Activated T-helper 17 cell treated with anti-CD3 and anti-CD28 coated beads, Interleukin-2, amount 50 U/mL, for 72 hours (primary cell): ENCODE data around the gene CPHXL2. TPM values are rescaled to one million over a fixed set of nuclear protein-coding genes. Genes with fewer than 3 reads are reported as not detected.

Experiments used
- ATAC-seq: fragments of 150-1000 bp; cut with Tn5 transposase; replicated peaks from 2 replicates; pipeline ENCODE4 v1.10.0; 2021; ENCODE audit warnings: mild to moderate bottlenecking, moderate library complexity
- H3K27ac Mint-ChIP-seq: one replicate; pipeline ENCODE4 v1.8.0; 2022; ENCODE audit warnings: mixed read lengths
- H3K27me3 Mint-ChIP-seq: one replicate; pipeline ENCODE4 v1.8.0; 2022; ENCODE audit warnings: mixed read lengths
- H3K36me3 Mint-ChIP-seq: one replicate; pipeline ENCODE4 v1.8.0; 2022; ENCODE audit warnings: low read depth, mild to moderate bottlenecking, mixed read lengths
- H3K4me1 Mint-ChIP-seq: one replicate; pipeline ENCODE4 v1.8.0; 2022; ENCODE audit warnings: mixed read lengths
- H3K4me3 Mint-ChIP-seq: one replicate; pipeline ENCODE4 v1.8.0; 2022; ENCODE audit warnings: mild to moderate bottlenecking, mixed read lengths
- H3K9me3 Mint-ChIP-seq: one replicate; pipeline ENCODE4 v1.8.0; 2022; ENCODE audit warnings: mixed read lengths
- total RNA-seq, 2 donors: library from RNA; stranded (reverse); gene quantifications; one replicate each; pipeline ENCODE4 v1.2.3, GENCODE V29; 2022

The CPHXL2 gene
- total RNA-seq, 2 donors from 2014 or later, result not detected

DNA sequence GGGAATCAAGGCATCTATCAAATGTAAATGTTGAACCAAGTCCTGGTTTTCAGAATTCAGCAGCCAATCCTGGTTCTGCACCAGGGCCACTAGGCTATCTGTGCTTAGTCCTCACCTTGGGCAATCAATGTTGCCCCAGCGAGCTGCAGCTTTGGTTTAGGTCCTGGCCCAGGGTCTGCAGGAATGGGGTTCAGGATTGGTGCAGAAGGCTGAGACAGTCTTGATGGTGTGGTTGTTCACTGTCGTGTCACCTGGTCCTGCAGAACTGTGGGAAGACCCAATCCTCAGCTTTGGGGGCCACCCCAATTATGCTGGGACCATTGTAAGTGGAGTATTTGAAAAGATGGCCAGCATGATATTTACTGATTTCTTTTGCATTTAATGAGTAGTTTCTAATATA, 18.6 kb downstream of the CPHXL2 start:
- Mint-ChIP-seq H3K27ac (no peak overlapping the region), H3K4me3 (no peak overlapping the region), H3K4me1 (no peaks in the 10 kb centered on the region), H3K36me3 (peaks cover 62% of the 10 kb centered on the region), H3K27me3 (no peaks in the 10 kb centered on the region), H3K9me3 (no peaks in the 10 kb centered on the region)
- no peak for ATAC-seq

DNA sequence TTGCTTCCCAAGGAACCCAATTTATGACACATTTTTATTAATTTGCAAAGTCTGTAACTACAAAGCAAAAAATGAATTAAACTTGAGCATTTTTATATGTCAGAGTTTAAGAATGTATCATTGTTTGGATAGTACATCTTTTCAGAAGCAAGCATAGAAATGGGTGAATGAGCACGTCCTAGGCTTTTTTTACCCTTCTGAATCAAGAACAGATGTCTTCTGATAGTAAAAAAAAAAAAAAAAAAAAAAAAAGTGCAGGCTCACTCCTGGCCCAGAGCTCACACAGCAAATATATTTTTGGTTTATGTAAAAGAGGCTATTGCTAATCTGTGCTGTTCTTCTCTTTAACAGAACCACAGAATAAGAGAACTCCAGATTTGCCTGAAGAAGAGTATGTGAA, 22.9 kb downstream of the CPHXL2 start:
- Mint-ChIP-seq H3K27ac (peak overlapping the region; percentile 97), H3K36me3 (peaks cover 97% of the 10 kb centered on the region)

DNA sequence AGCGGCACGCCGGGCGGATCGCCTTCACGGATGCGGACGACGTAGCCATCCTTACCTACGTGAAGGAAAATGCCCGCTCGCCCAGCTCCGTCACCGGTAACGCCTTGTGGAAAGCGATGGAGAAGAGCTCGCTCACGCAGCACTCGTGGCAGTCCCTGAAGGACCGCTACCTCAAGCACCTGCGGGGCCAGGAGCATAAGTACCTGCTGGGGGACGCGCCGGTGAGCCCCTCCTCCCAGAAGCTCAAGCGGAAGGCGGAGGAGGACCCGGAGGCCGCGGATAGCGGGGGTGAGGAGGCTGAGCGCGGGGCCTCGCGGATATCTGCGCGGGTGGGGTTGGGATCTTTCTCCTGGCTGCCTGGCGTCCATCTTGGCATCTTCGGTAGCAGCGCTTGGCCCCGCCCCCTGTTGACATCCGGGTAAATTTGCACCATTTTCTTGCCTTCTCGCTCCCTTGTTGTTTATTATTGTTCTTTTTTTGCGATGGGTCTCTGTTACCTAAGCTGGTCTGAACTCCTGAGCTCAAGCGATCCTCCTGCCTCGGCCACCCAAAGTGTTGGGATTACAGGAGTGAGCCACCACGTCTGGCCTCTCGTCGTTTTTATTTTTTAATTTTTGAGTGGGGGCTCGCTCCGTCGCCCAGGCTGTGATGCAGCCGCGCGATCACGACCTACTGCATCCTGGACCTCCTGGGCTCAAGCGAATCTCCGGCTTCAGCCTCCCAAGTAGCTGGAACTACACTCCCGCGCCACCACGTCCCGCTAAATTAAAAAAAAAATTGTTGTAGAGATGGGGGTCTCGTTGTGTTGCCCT, 28.3 kb downstream of the CPHXL2 start:
- peak; percentile 41 for ATAC-seq
- Mint-ChIP-seq H3K4me1 (peaks cover 38% of the 10 kb centered on the region), H3K36me3 (peaks cover 92% of the 10 kb centered on the region), H3K9me3 (no peaks in the 10 kb centered on the region), H3K27ac (peak overlapping the region; percentile 97), H3K27me3 (no peaks in the 10 kb centered on the region), H3K4me3 (peak overlapping the region; percentile 99)

More for the DNA sequence above, 22.9 kb downstream of the CPHXL2 start:
- no peak for ATAC-seq
- Mint-ChIP-seq H3K4me1 (peaks cover 22% of the 10 kb centered on the region), H3K4me3 (peak overlapping the region; percentile 99), H3K27me3 (no peaks in the 10 kb centered on the region), H3K9me3 (no peaks in the 10 kb centered on the region)

DNA sequence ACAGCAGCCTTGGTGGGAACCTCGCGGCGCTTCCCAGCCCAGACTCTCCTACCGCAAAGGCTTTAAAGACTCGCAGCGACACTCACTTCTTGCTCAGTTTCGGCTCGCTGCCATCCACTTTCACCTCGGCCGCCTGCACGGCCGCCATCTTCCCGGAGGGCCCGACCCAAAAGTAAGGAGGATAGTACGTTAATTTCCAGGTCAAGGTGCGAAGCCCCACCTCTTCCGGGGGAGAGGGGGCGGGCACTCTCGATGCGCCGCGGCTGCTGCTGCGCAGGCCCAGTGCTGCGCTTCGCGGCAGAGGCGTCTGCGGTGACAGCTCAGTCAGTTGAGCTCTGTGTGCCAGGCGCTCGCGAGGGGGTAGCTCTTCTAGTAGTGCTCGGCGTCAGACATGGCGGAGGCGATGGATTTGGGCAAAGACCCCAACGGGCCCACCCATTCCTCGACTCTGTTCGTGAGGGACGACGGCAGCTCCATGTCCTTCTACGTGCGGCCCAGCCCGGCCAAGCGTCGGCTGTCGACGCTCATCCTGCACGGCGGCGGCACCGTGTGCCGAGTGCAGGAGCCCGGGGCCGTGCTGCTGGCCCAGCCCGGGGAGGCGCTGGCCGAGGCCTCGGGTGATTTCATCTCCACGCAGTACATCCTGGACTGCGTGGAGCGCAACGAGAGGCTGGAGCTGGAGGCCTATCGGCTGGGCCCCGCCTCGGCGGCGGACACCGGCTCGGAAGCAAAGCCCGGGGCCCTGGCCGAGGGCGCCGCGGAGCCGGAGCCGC, 29.1 kb downstream of the CPHXL2 start, which contains the start of the genes KARS1 and TERF2IP:
Gene KARS1 (minus strand): TSS at position 174 of the 773 bp plus-strand sequence. CDS start 26 bp downstream, at position 148.
Gene TERF2IP (plus strand): TSS at position 282 of the 773 bp plus-strand sequence. CDS start 110 bp downstream, at position 392.
- no peaks in the 10 kb centered on the region for H3K9me3 Mint-ChIP-seq
- peak within 1 kb of the TSS; percentile 99 for H3K27ac Mint-ChIP-seq
- peak within 1 kb of the TSS; percentile 99 for H3K4me3 Mint-ChIP-seq
- H3K36me3 Mint-ChIP-seq, result peaks cover 92% of the 10 kb centered on the region
- ATAC-seq, result peak; percentile 92
- peaks cover 34% of the 10 kb centered on the region for H3K4me1 Mint-ChIP-seq
- no peaks in the 10 kb centered on the region for H3K27me3 Mint-ChIP-seq

DNA sequence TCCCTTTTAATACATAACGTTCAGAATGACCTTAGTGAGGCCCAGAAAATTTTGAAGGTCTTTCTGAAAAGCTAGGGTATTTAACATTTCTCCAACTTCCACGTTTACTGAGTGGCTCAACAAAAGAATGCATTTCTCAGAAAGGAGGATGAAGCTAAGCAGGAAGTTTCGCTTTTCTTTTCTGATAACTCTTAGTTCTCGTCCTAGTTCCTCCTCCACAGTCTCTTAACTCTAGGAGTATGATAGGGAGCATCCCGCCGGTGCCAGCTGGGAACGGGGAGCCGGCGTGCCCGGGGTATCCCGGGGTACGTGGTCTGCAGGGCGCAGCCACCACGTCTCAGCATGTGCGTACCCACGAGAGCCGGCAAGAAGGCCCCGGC, 29.7 kb downstream of the CPHXL2 start:
- H3K36me3 Mint-ChIP-seq, result peaks cover 92% of the 10 kb centered on the region
- ATAC-seq, result peak; percentile 16
- H3K9me3 Mint-ChIP-seq, result no peaks in the 10 kb centered on the region
- H3K4me3 Mint-ChIP-seq, result peak overlapping the region; percentile 99
- peak overlapping the region; percentile 99 for H3K27ac Mint-ChIP-seq
- H3K4me1 Mint-ChIP-seq, result peaks cover 32% of the 10 kb centered on the region
- H3K27me3 Mint-ChIP-seq, result no peaks in the 10 kb centered on the region

DNA sequence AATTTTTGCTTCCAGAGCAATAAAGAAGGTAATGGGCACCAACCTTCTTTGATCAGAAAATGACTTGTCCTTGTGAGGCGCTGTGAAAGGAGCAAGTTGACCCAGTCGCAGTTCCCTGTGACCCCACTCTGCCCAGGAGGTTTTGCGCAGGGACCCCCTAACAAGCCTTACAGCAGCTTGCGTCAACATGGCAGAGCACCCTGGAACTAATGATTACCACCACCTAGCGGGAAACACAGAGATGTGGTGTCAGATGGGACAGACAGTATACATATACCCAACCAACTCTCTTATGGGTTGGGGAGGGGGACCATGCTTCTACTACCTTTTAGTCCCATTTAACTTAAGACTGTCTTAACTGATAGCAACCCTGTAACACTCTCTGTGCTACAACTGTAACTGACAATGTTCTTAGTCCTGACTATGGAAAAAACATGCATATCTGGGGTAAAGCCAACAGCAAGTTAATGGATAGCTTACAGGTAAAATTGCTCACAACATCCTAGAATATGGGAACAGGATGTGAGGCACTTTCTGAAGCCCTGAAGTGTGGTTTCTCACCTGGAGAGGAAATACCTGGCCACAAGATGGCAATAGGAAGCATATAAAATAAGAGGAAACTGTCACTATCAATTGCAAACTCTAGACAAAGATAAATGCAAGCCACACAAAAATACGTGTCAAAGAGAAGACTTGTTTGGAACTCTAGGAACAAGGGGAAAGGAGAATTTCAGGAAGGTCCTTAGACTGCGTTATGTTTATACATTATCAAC, 32.4 kb downstream of the CPHXL2 start:
- peak overlapping the region; percentile 99 for H3K4me3 Mint-ChIP-seq
- no peaks in the 10 kb centered on the region for H3K27me3 Mint-ChIP-seq
- peak overlapping the region; percentile 77 for H3K27ac Mint-ChIP-seq
- ATAC-seq, result no peak
- no peaks in the 10 kb centered on the region for H3K9me3 Mint-ChIP-seq
- peaks cover 92% of the 10 kb centered on the region for H3K36me3 Mint-ChIP-seq
- peaks cover 22% of the 10 kb centered on the region for H3K4me1 Mint-ChIP-seq

DNA sequence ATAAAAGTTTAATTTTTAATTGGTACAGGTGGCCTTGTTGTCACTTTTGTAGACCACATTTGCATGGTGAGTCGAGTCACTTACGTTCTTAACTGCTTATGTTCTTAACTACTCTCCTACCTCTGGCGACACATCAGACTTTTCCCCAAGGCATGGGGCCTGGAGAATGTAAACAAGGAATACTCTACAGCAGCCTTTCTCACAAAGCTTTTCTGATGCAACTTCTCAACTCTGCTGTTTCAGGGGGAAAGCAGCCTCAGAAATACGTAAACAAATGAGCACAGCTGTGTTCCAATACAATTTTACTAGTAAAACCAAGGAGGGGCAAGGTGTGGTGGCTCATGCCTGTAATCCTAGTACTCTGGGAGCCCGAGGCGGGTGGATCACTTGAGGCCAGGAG, 36.2 kb downstream of the CPHXL2 start:
- H3K36me3 Mint-ChIP-seq, result peaks cover 100% of the 10 kb centered on the region

DNA sequence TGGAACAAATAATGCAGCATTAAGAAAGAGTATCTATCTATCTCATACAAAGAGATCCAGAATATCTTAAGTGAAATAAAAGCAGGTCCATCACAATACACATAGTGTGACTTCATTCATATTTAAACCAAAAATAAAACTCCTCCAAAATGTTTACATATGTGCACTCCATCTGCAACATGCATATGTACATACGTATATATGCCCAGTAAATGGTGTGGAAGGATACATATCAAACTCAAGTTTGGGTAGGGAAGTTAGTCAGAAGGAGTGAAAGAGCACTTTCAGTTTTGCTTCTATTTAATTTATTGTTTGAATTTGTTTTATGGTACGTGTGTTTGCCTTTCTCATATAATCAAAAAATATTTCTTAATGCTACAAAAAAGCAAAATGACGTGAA, 41.8 kb downstream of the CPHXL2 start:
- H3K9me3 Mint-ChIP-seq, result no peaks in the 10 kb centered on the region
- peak overlapping the region; percentile 46 for H3K27ac Mint-ChIP-seq
- peaks cover 13% of the 10 kb centered on the region for H3K4me1 Mint-ChIP-seq
- peaks cover 100% of the 10 kb centered on the region for H3K36me3 Mint-ChIP-seq
- H3K4me3 Mint-ChIP-seq, result no peak overlapping the region
- ATAC-seq, result no peak
- H3K27me3 Mint-ChIP-seq, result no peaks in the 10 kb centered on the region

More for the DNA sequence above, 36.2 kb downstream of the CPHXL2 start:
- no peak overlapping the region for H3K4me3 Mint-ChIP-seq
- H3K9me3 Mint-ChIP-seq, result no peaks in the 10 kb centered on the region
- no peak overlapping the region for H3K27ac Mint-ChIP-seq
- H3K4me1 Mint-ChIP-seq, result peaks cover 31% of the 10 kb centered on the region
- ATAC-seq, result no peak
- no peaks in the 10 kb centered on the region for H3K27me3 Mint-ChIP-seq

DNA sequence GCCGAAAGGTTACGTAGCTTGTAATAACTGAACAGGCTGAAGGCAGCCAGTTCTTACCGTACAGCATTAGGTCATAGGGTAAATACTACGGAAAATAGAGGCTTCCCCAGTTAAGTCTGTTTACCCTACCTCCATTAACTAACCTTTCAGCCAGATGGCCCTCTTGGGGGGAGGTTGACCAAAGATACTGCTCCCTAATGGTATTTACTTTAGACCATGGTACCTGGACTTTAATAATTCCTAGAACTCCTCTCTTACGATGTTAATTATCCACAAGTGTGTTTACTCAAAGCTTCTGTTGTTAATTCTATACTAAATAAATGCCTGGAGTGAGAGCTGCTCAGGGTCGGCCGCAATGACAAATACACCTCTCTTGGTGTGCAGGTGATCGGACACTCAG, 44.0 kb downstream of the CPHXL2 start:
- no peak for ATAC-seq
- Mint-ChIP-seq H3K4me1 (peaks cover 20% of the 10 kb centered on the region), H3K4me3 (no peak overlapping the region), H3K27me3 (no peaks in the 10 kb centered on the region), H3K9me3 (no peaks in the 10 kb centered on the region), H3K36me3 (peaks cover 100% of the 10 kb centered on the region), H3K27ac (no peak overlapping the region)

DNA sequence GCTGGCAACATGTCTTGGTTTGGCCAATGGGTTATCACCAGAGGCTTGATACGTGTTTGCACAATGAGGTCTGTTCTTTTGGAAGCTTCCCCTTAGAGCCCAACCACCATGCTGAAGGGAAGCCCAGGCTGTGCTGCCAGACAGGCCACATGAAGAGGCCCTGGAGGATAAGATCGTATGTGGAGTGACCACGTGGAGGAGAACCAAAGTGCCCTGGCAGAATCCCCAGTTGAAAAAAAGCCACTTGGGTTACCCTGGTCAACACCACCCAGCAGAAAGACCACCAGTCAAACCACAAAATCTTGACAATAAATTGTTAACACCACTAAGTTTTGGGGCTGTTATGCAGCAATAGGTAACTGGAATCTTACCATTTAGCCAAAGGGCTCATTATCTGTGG, 46.8 kb downstream of the CPHXL2 start:
- no peak overlapping the region for H3K27ac Mint-ChIP-seq
- no peak overlapping the region for H3K4me3 Mint-ChIP-seq
- peaks cover 18% of the 10 kb centered on the region for H3K4me1 Mint-ChIP-seq
- ATAC-seq, result no peak
- H3K27me3 Mint-ChIP-seq, result no peaks in the 10 kb centered on the region
- peaks cover 100% of the 10 kb centered on the region for H3K36me3 Mint-ChIP-seq
- no peaks in the 10 kb centered on the region for H3K9me3 Mint-ChIP-seq

DNA sequence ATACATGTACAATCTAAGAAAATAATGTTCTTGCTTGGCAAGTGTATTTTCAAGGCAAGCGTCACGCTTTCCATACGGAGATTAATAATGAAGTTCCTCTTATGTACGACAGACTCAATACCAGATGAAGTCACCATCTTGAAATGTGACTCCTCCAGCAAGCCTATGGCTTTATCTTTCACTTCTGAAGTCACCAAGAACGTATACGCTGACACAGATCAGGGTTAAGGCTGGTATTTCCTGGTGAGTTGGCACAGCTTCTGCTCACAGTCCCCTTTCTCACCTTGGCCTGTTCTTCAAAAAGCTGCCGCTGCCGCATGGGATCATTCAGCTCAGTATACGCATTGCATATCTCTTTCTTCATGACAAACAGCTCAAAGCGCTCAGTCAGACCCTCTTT, 47.7 kb downstream of the CPHXL2 start:
- ATAC-seq, result no peak
- peaks cover 18% of the 10 kb centered on the region for H3K4me1 Mint-ChIP-seq
- H3K27ac Mint-ChIP-seq, result peak overlapping the region; percentile 31
- H3K4me3 Mint-ChIP-seq, result no peak overlapping the region
- peaks cover 97% of the 10 kb centered on the region for H3K36me3 Mint-ChIP-seq
- H3K9me3 Mint-ChIP-seq, result no peaks in the 10 kb centered on the region
- H3K27me3 Mint-ChIP-seq, result no peaks in the 10 kb centered on the region

DNA sequence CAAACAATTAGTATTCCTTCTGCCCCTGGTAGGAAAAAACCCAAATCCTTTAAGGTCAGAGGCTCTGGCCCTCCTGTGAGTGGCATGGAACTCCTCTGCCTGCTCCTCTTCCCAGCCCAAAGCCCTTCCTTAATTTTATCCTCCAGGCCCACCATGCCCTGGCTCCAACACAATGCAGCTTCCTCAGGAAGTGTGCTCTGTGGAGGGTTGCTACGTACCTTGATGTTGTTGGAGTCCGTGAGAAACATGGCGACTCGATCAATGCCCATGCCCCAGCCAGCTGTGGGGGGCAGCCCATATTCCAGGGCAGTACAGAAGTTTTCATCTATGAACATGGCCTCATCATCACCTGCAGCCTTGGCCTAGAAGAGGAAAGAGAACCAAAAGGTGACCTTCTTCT, 48.5 kb downstream of the CPHXL2 start:
- Mint-ChIP-seq H3K27me3 (no peaks in the 10 kb centered on the region), H3K27ac (peak overlapping the region; percentile 42), H3K9me3 (no peaks in the 10 kb centered on the region), H3K36me3 (peaks cover 91% of the 10 kb centered on the region), H3K4me1 (peaks cover 18% of the 10 kb centered on the region), H3K4me3 (peak overlapping the region; percentile 10)
- no peak for ATAC-seq

DNA sequence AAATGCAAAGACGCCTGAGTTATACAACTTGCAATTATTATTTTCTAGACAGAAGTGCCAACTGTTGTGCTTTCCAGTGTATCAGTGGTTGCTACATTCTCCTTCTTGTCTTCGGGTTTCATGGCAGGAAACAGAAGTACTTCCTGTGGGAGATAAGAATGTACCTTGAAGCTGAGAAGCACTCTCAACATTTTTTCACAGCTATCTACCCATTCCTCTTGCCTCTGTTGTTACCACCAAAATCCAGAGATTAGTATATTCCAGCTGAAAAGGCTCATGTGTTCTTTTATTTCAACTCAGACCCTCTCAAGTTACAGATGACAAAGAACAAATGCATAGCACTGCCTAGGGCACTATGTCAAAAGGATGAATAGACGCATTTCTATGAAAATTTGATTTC, 49.0 kb downstream of the CPHXL2 start:
- Mint-ChIP-seq H3K4me1 (peaks cover 18% of the 10 kb centered on the region), H3K4me3 (peak overlapping the region; percentile 10), H3K27me3 (no peaks in the 10 kb centered on the region), H3K9me3 (no peaks in the 10 kb centered on the region), H3K27ac (peak overlapping the region; percentile 42), H3K36me3 (peaks cover 91% of the 10 kb centered on the region)
- no peak for ATAC-seq

DNA sequence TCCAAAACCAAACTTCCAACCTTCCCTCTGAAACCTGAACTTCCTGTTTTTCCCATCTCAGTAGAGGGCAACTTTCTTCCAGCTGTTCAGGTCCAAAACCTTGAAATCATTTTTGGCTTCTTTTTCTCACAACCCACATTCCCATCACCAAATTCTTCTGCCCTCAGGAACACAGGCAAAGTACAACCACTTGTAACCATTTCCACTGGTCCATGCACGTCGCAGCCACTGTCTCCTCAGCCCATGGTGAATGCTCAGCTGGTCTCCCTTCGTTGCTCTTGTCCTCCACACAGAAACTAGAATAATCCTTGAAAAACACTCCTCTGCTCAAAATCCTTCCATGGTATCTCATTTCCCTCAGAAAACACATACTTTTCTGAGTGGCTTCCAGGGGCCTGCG, 50.0 kb downstream of the CPHXL2 start:
- H3K4me3 Mint-ChIP-seq, result no peak overlapping the region

More for the DNA sequence above, 50.0 kb downstream of the CPHXL2 start:
- peaks cover 81% of the 10 kb centered on the region for H3K36me3 Mint-ChIP-seq
- H3K27me3 Mint-ChIP-seq, result no peaks in the 10 kb centered on the region
- H3K9me3 Mint-ChIP-seq, result no peaks in the 10 kb centered on the region
- ATAC-seq, result no peak
- H3K27ac Mint-ChIP-seq, result peak overlapping the region; percentile 42
- H3K4me1 Mint-ChIP-seq, result peaks cover 18% of the 10 kb centered on the region
